Brain microvascular endothelial cell (primary cell): Measurements from ENCODE around the gene TBC1D24.
A peak's percentile ranks its signal among the peaks of the same experiment; 100 is the strongest.
"Not testable (repeated sequence)": the region's sequence is repeated elsewhere in the genome, so short reads cannot be mapped to it uniquely, and the experiment has no call there.

Experiments
- DNase-seq: peaks from one replicate; pipeline ENCODE4 v3.0.0-alpha.2; 2020
- H3K27ac ChIP-seq: fragments of 250-450 bp; sonication (Bioruptor Pico); 2 replicates; pipeline ENCODE4 v1.5.1; 2020; ENCODE audit warnings: mild to moderate bottlenecking, moderate library complexity
- H3K27me3 ChIP-seq: fragments of 250-450 bp; sonication (Bioruptor Pico); replicated peaks from 2 replicates; pipeline ENCODE4 v1.5.1; 2020; ENCODE audit warnings: mild to moderate bottlenecking
- H3K36me3 ChIP-seq: fragments of 250-450 bp; sonication (Bioruptor Pico); replicated peaks from 2 replicates; pipeline ENCODE4 v1.5.1; 2020; ENCODE audit warnings: mild to moderate bottlenecking
- H3K4me3 ChIP-seq: 2 replicates; pipeline ENCODE4 v1.5.1; 2011; ENCODE audit warnings: low read depth, mild to moderate bottlenecking, control low read depth, low read length, moderate library complexity
- in situ Hi-C: cut with HindIII; loops from 2 replicates; pipeline ENCODE4 v1.10.0; 2017; ENCODE audit warnings: low sequenced_read_pairs, low pct_ligation_motif_present
- TF ChIP-seq, protein P1 (sequence below): IDR thresholded peaks from 2 replicates; pipeline ENCODE4 v1.5.1; 2011; ENCODE audit warnings: low read depth, mild to moderate bottlenecking, moderate library complexity, low read length, control low read depth, inconsistent platforms; ENCODE audit errors: missing control alignments

The TBC1D24 gene

DNA sequence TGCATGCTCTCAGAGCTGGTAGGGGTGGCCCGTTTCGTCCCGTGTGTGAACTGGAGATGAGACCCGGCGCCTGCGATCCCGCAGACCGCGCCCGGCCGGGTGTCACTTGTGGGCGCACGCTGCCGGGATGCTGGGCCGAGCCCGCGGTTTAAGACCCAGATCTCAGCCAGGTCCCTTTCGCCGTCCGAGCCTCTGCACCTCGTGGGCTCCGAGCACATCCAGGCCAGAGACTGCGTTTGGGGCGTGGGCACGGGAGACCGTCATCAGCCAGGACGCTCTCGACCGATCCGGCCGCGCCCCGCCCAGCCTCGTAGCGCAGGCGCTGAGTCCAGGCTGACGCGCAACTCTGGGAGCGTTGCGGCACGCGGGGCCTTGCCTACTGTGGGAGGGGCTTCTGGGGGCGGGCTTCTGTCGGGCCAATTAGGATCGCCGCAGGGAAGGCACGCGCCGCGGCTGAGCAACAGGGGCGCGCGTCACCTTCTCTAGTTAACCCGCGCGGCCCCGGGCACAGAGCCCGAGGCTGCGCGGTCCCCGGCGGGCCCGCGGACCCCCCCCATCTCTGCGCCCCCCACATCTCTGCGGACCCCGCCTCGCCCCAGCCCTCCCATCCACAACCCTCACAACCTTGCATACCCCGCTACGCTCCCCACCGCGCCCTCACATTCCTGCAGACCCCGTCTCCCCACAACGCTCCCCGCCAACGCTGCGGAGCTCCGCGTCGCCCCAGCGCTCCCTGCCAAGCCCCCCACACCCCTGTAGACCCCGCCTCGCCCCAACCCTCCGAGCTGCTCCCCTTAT is 57.0 kb downstream of the TBC1D24 start:
- in situ Hi-C loops = no loop called here
- DNase-seq = peak; percentile 95
- H3K4me3 ChIP-seq = peak overlapping the region; percentile 62
- TF ChIP-seq, protein P1, sequence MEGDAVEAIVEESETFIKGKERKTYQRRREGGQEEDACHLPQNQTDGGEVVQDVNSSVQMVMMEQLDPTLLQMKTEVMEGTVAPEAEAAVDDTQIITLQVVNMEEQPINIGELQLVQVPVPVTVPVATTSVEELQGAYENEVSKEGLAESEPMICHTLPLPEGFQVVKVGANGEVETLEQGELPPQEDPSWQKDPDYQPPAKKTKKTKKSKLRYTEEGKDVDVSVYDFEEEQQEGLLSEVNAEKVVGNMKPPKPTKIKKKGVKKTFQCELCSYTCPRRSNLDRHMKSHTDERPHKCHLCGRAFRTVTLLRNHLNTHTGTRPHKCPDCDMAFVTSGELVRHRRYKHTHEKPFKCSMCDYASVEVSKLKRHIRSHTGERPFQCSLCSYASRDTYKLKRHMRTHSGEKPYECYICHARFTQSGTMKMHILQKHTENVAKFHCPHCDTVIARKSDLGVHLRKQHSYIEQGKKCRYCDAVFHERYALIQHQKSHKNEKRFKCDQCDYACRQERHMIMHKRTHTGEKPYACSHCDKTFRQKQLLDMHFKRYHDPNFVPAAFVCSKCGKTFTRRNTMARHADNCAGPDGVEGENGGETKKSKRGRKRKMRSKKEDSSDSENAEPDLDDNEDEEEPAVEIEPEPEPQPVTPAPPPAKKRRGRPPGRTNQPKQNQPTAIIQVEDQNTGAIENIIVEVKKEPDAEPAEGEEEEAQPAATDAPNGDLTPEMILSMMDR = no peak
- no peaks in the 10 kb centered on the region for H3K27me3 ChIP-seq
- H3K27ac ChIP-seq = peak overlapping the region; percentile 41
- peaks cover 19% of the 10 kb centered on the region for H3K36me3 ChIP-seq

DNA sequence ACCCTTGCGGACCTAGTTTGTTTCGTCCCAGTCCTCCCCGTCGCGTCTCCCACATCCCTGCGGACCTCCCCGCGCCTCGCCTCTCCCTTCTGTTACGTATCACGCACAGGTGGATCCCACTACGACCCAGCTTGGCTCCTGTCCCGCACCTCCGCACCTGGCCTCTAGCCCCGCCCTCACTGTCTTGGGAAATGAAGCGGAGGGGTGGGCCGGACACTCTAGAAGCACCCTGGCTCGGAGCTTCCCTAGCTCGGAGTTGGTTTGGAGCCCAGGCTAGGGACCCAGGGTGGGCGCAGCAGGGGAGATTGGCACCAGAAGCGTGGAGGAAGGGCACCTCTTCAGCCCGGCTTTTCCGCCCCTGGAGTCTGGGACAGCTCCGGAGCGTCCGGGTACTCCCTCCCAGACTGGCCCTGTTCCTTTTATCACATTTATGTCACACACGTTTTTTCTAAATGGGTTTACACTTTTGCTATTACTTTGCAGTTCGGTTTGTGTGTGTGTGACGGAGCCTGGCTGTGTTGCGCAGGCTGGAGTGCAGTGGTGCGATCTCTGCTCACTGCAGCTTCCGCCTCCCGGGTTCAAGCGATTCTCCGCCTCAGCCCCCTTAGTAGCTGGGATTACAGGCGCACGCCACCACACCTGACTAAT is 57.7 kb downstream of the TBC1D24 start:
- peak; percentile 48 for DNase-seq
- Histone ChIP-seq H3K4me3 (peak overlapping the region; percentile 62), H3K27me3 (no peaks in the 10 kb centered on the region), H3K27ac (peak overlapping the region; percentile 19), H3K36me3 (peaks cover 19% of the 10 kb centered on the region)
- in situ Hi-C loops = no loop called here
- TF ChIP-seq, protein P1 = no peak

DNA sequence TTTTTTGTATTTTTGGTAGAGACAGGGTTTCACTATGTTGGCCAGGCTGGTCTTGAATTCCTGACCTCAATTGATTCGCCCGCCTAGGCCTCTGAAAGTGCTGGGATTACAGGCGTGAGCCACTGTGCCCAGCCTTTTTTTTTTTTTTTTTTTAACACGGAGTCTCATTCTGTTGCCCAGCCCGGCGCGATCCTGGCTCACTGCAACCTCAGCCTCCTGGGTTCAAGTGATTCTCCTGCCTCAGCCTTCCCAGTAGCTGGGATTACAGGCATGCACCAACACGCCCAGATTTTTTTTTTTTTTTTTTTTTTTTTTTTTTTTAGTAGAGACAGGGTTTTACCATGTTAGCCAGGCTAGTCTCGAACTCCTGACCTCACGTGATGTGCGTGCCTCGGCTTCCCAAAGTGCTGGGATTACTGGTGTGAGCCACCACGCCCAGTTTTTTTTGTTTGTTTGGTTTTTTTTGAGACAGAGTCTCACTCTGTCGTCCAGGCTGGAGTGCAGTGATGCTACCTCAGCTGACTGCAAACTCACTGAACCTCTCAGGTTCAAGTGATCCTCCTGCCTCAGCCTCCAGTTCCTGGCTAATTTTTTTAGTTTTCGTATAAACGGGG is 58.3 kb downstream of the TBC1D24 start:
- DNase-seq, H3K27me3 ChIP-seq, in situ Hi-C loops: not testable (repeated sequence)
- peak overlapping the region; percentile 62 for H3K4me3 ChIP-seq
- peaks cover 15% of the 10 kb centered on the region for H3K36me3 ChIP-seq
- H3K27ac ChIP-seq = peak overlapping the region; percentile 19

DNA sequence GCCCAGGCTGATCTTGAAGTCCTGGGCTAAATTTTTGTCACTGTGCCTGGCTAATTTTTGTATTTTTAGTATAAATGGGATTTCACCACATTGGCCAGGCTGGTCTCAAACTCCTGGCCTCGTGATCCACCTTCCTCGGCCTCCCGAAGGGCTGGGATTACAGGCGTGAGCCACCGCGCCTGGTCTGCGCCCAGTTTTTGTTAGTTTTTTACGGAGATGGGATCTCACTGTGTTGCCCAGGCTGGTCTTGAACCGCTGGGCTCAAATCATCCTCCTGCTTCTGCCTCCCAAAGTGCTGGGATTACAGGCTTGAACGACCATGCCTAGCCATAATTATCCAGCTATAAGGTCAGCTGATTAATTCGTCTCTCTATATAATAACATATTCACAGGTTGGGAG is 59.0 kb downstream of the TBC1D24 start:
- in situ Hi-C loops = no loop called here
- H3K36me3 ChIP-seq = peaks cover 8% of the 10 kb centered on the region
- no peaks in the 10 kb centered on the region for H3K27me3 ChIP-seq
- no peak overlapping the region for H3K27ac ChIP-seq
- no peak for DNase-seq
- TF ChIP-seq, protein P1 = no peak
- no peak overlapping the region for H3K4me3 ChIP-seq

DNA sequence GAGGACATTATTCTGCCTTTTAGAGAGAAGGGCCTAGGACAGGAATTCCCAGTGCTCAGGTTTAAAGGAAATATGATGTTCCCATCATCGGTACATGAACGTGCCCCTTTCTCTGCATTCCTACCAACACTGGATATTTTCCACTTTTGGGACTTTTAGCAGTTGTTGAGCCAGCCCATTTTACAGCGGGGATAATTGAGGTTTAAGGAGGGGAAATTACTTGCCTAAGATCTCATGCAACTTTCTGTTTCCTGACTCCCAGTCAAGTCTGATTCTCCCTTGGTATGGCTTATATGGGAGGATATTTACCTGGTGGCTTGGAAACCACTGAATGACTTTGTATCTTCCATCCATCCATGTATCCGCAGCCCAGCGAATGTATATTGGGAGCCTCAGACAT is 59.4 kb downstream of the TBC1D24 start:
- H3K36me3 ChIP-seq, DNase-seq, H3K27ac ChIP-seq, in situ Hi-C loops, H3K4me3 ChIP-seq, H3K27me3 ChIP-seq: not testable (repeated sequence)

DNA sequence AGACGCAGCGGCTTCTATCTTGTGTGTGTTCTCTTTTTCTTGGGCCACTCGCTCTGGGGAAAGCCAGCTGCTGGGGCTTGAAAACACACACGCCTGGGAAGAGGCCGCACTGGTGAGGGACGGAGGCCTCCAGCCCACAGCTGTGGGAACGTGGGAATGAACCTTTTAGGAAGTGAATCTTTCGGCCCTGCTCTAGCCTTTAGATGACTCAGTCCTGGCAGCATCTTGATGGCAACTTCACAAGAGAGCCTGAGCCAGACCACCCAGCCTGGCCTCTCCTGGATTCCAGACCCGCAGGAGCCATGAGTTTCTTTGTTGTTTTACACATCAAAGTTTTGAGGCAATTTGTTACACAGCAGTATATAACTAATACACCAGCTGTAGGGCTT is 60.7 kb downstream of the TBC1D24 start:
- H3K27ac ChIP-seq = peak overlapping the region; percentile 19

More for the DNA sequence above, 60.7 kb downstream of the TBC1D24 start:
- H3K27me3 ChIP-seq = no peaks in the 10 kb centered on the region
- in situ Hi-C loops = no loop called here
- no peak overlapping the region for H3K4me3 ChIP-seq
- TF ChIP-seq, protein P1 = no peak
- H3K36me3 ChIP-seq = no peaks in the 10 kb centered on the region
- peak; percentile 65 for DNase-seq
